IMR-90 (cell line): ENCODE data around the gene ATP4B. TPM values are rescaled to one million over a fixed set of nuclear protein-coding genes. Genes with fewer than 3 reads are reported as not detected.

Experiments
- ATAC-seq: fragments of 200-7000 bp; cut with Tn5 transposase; 2 replicates; pipeline ENCODE4 v1.9.1; 2020; ENCODE audit warnings: low read depth, mild to moderate bottlenecking, moderate library complexity
- BruUV-seq: library from RNA; stranded (reverse); fragments of 400-500 nt; replicated peaks from 2 replicates; lab custom pipeline; 2021; lab: Mats Ljungman, UMichigan
- CTCF ChIA-PET: fragments of 300-600 bp; formaldehyde crosslinking; extraction: SDS; loops from one replicate; lab custom pipeline; 2021; ENCODE audit warnings: antibody characterized with exemption; lab: Yijun Ruan, JAX
- POLR2A ChIA-PET: fragments of 300-600 bp; sonication (Branson Sonifier 250); formaldehyde crosslinking; loops from one replicate; lab custom pipeline; 2022; ENCODE audit warnings: antibody characterized with exemption; ENCODE audit not compliant: unreplicated experiment; lab: Charles Lee
- DNase-seq: peaks from one replicate; pipeline ENCODE4 v3.0.0; 2013
- H2AFZ ChIP-seq: replicated peaks from 2 replicates; pipeline ENCODE3; 2013; ENCODE audit warnings: low read length, mild to moderate bottlenecking; ENCODE audit not compliant: poor library complexity
- H2AK5ac ChIP-seq: 2 replicates; pipeline ENCODE4 v1.6.1; 2013; ENCODE audit warnings: low read depth, low read length, inconsistent platforms
- H2AK9ac ChIP-seq: replicated peaks from 2 replicates; pipeline ENCODE3; 2013; ENCODE audit warnings: mild to moderate bottlenecking, low read depth, low read length, moderate library complexity; ENCODE audit not compliant: poor library complexity
- H2BK120ac ChIP-seq: 2 replicates; pipeline ENCODE4 v1.6.1; 2013; ENCODE audit warnings: low read depth, low read length, inconsistent platforms
- H2BK15ac ChIP-seq: 3 replicates; pipeline ENCODE4 v1.6.1; 2013; ENCODE audit warnings: low read depth, low read length, inconsistent platforms
- H2BK20ac ChIP-seq: 2 replicates; pipeline ENCODE4 v1.6.1; 2013; ENCODE audit warnings: low read depth, mild to moderate bottlenecking, inconsistent platforms, low read length, moderate library complexity
- H2BK5ac ChIP-seq: 2 replicates; pipeline ENCODE4 v1.6.1; 2013; ENCODE audit warnings: mild to moderate bottlenecking, low read depth, low read length, inconsistent platforms; ENCODE audit not compliant: poor library complexity, severe bottlenecking
- H3K14ac ChIP-seq: replicated peaks from 2 replicates; pipeline ENCODE4 v1.6.1; 2013; ENCODE audit warnings: low read depth, low read length, inconsistent platforms
- H3K18ac ChIP-seq: 2 replicates; pipeline ENCODE4 v1.6.1; 2013; ENCODE audit warnings: low read depth, low read length, control low read depth
- H3K23ac ChIP-seq: 2 replicates; pipeline ENCODE4 v1.6.1; 2013; ENCODE audit warnings: low read depth, low read length, inconsistent platforms
- H3K27ac ChIP-seq: 2 replicates; pipeline ENCODE4 v1.5.1; 2013; ENCODE audit warnings: mild to moderate bottlenecking, control low read depth, low read length; ENCODE audit not compliant: insufficient read depth
- H3K27me3 ChIP-seq: 2 replicates; pipeline ENCODE4 v1.6.1; 2013; ENCODE audit warnings: low read length; ENCODE audit not compliant: control insufficient read depth, insufficient read depth
- H3K36me3 ChIP-seq: 2 replicates; pipeline ENCODE4 v1.6.1; 2013; ENCODE audit warnings: low read length, mixed read lengths; ENCODE audit not compliant: control insufficient read depth, insufficient read depth
- H3K4ac ChIP-seq: 2 replicates; pipeline ENCODE4 v1.6.1; 2013; ENCODE audit warnings: low read depth, low read length, inconsistent platforms
- H3K4me1 ChIP-seq: 2 replicates; pipeline ENCODE4 v1.6.1; 2013; ENCODE audit warnings: low read length, mixed read lengths; ENCODE audit not compliant: control insufficient read depth, insufficient read depth
- H3K4me2 ChIP-seq: 2 replicates; pipeline ENCODE4 v1.6.1; 2013; ENCODE audit warnings: low read depth, mild to moderate bottlenecking, control low read depth, low read length, moderate library complexity
- H3K4me3 ChIP-seq: 2 replicates; pipeline ENCODE4 v1.5.1; 2013; ENCODE audit warnings: low read depth, mild to moderate bottlenecking, control low read depth, low read length, moderate library complexity; ENCODE audit not compliant: insufficient read depth
- H3K56ac ChIP-seq: 2 replicates; pipeline ENCODE4 v1.6.1; 2013; ENCODE audit warnings: low read length, inconsistent platforms; ENCODE audit not compliant: insufficient read depth; ENCODE audit errors: extremely low read depth
- H3K79me1 ChIP-seq, 2 experiments: 2 replicates each; pipeline ENCODE4 v1.6.1; 2013; ENCODE audit warnings: low read length in 2 of 2, inconsistent platforms in 1 of 2, low read depth in 1 of 2
- H3K9ac ChIP-seq: 2 replicates; pipeline ENCODE4 v1.6.1; 2013; ENCODE audit warnings: low read depth, low read length, control low read depth
- H3K9me1 ChIP-seq: 2 replicates; pipeline ENCODE4 v1.6.1; 2013; ENCODE audit warnings: low read length, inconsistent platforms; ENCODE audit not compliant: insufficient read depth
- H3K9me3 ChIP-seq: 2 replicates; pipeline ENCODE4 v1.6.1; 2013; ENCODE audit warnings: low read length; ENCODE audit not compliant: control insufficient read depth, insufficient read depth
- H4K20me1 ChIP-seq: 2 replicates; pipeline ENCODE4 v1.6.1; 2013; ENCODE audit warnings: low read length, inconsistent platforms; ENCODE audit not compliant: insufficient read depth
- H4K5ac ChIP-seq: 2 replicates; pipeline ENCODE4 v1.6.1; 2013; ENCODE audit warnings: mild to moderate bottlenecking, low read depth, low read length, control low read depth
- H4K8ac ChIP-seq, 2 experiments: 2 replicates each; pipeline ENCODE4 v1.6.1; 2013; ENCODE audit warnings: low read depth in 2 of 2, low read length in 2 of 2, control low read depth in 1 of 2, inconsistent platforms in 1 of 2
- H4K91ac ChIP-seq: 2 replicates; pipeline ENCODE4 v1.6.1; 2013; ENCODE audit warnings: low read depth, low read length, inconsistent platforms; ENCODE audit not compliant: insufficient read depth
- BHLHE40 ChIP-seq: fragments of 150-350 bp; IDR thresholded peaks from 2 replicates; pipeline ENCODE4 v1.6.1; 2016; ENCODE audit warnings: mild to moderate bottlenecking, low read depth, low read length
- CHD1 ChIP-seq: IDR thresholded peaks from 2 replicates; pipeline ENCODE4 v1.6.1; 2012; ENCODE audit warnings: low read depth, low read length, improper control_type of control experiment
- FOS ChIP-seq: fragments of 150-350 bp; IDR thresholded peaks from 2 replicates; pipeline ENCODE4 v1.6.1; 2016; ENCODE audit warnings: low read depth, low read length
- MAZ ChIP-seq: IDR thresholded peaks from 2 replicates; pipeline ENCODE4 v1.6.1; 2012; ENCODE audit warnings: low read depth, mild to moderate bottlenecking, low read length, improper control_type of control experiment, moderate library complexity, borderline replicate concordance
- NFE2L2 ChIP-seq: fragments of 150-350 bp; IDR thresholded peaks from 2 replicates; pipeline ENCODE4 v1.6.1; 2016; ENCODE audit warnings: low read depth, mild to moderate bottlenecking, low read length
- POLR2A ChIP-seq: IDR thresholded peaks from 2 replicates; pipeline ENCODE4 v1.6.1; 2012; ENCODE audit warnings: mild to moderate bottlenecking, low read depth, low read length
- RCOR1 ChIP-seq: IDR thresholded peaks from 2 replicates; pipeline ENCODE4 v1.6.1; 2012; ENCODE audit warnings: mild to moderate bottlenecking, low read length, improper control_type of control experiment; ENCODE audit not compliant: insufficient replicate concordance
- RFX5 ChIP-seq: IDR thresholded peaks from 2 replicates; pipeline ENCODE4 v1.8.0; 2012; ENCODE audit warnings: low read depth, mild to moderate bottlenecking, low read length, moderate library complexity
- SMC3 ChIP-seq: fragments of 150-350 bp; IDR thresholded peaks from 2 replicates; pipeline ENCODE4 v1.6.1; 2016; ENCODE audit warnings: low read depth, mild to moderate bottlenecking, antibody characterized with exemption, low read length, moderate library complexity
- USF2 ChIP-seq: fragments of 150-350 bp; IDR thresholded peaks from 2 replicates; pipeline ENCODE4 v1.6.1; 2017; ENCODE audit warnings: mild to moderate bottlenecking, antibody characterized with exemption, low read length, low read depth
- WGBS, 2 experiments: methylation state at CpG; one replicate each; pipeline versions ENCODE4 v1.1.5 to v1.1.7; 2013; ENCODE audit warnings: missing lambda C conversion rate in 2 of 2; ENCODE audit not compliant: insufficient read length in 1 of 2; ENCODE audit errors: extremely low coverage in 2 of 2; 5-methylcytosine and 5-hydroxymethylcytosine counted together
- dilution Hi-C: fragments of 300-500 bp; cut with HindIII; formaldehyde crosslinking; loops from one replicate; pipeline ENCODE4 v1.14.3; 2018; ENCODE audit warnings: low sequenced_read_pairs; ENCODE audit not compliant: unreplicated experiment
- in situ Hi-C: fragments of 300-500 bp; cut with MboI; formaldehyde crosslinking; loops from 3 replicates; pipeline ENCODE4 v1.14.3; 2019; ENCODE audit warnings: low sequenced_read_pairs, inconsistent platforms, mixed read lengths
- intact Hi-C: fragments of 100-400 bp; cut with micrococcal nuclease; formaldehyde crosslinking; loops from 2 replicates; pipeline ENCODE4 v1.10.0; 2022
- polyA plus RNA-seq, 3 experiments: library from polyadenylated mRNA; depleted of rRNA; stranded (reverse); fragments of >200 nt; gene quantifications; 2 replicates each; pipeline ENCODE4 v1.2.3, GENCODE V29; 2012; ENCODE audit warnings: low replicate concordance in 1 of 3
- total RNA-seq: library from RNA; depleted of rRNA; stranded (reverse); fragments of >200 nt; gene quantifications from 2 replicates; pipeline ENCODE4 v1.2.3, GENCODE V29; 2012
- TF ChIP-seq, protein P1 (sequence below): fragments of 150-350 bp; IDR thresholded peaks from 2 replicates; pipeline ENCODE4 v1.6.1; 2016; ENCODE audit warnings: low read depth, mild to moderate bottlenecking, low read length, moderate library complexity, borderline replicate concordance

The ATP4B gene
- total and polyA plus RNA-seq, 2 of the 4 experiments (the other 2 are of a cell fraction) = not detected

GRCh38 chr13:113669755-113670341 is 11.8 kb upstream of the ATP4B start:
- no peak overlapping the region for H3K18ac ChIP-seq
- H3K9ac ChIP-seq = no peak overlapping the region
- H3K4me3 ChIP-seq = no peak overlapping the region
- no peak overlapping the region for H3K23ac ChIP-seq
- H3K27me3 ChIP-seq = peaks cover 14% of the 10 kb centered on the region; the same call in 1 of the 2 replicates
- H4K20me1 ChIP-seq = peaks cover 9% of the 10 kb centered on the region; the same call in 1 of the 2 replicates
- intact Hi-C loops (no loop called here), dilution Hi-C loops (no loop called here), in situ Hi-C loops (no loop called here)
- H3K14ac ChIP-seq = no peak overlapping the region
- no peak overlapping the region for H2BK5ac ChIP-seq
- H3K36me3 ChIP-seq = no peaks in the 10 kb centered on the region
- ATAC-seq (no peak), DNase-seq (no peak)
- WGBS, 2 experiments = 76% methylated on average over 9 of the region's 21 CpGs; no CpG with 5 or more reads in 1 of the 2 experiments
- H2AFZ ChIP-seq = no peak overlapping the region
- no peak overlapping the region for H3K4me2 ChIP-seq
- H4K5ac ChIP-seq = no peak overlapping the region
- ChIA-PET POLR2A (no interaction called here), CTCF (no interaction called here)
- no peak overlapping the region for H2AK9ac ChIP-seq
- TF ChIP-seq RCOR1 (no peak), NFE2L2 (no peak), RFX5 (no peak), SMC3 (no peak), CHD1 (no peak), USF2 (no peak), FOS (no peak), MAZ (no peak), BHLHE40 (no peak), POLR2A (no peak)
- TF ChIP-seq, protein P1, sequence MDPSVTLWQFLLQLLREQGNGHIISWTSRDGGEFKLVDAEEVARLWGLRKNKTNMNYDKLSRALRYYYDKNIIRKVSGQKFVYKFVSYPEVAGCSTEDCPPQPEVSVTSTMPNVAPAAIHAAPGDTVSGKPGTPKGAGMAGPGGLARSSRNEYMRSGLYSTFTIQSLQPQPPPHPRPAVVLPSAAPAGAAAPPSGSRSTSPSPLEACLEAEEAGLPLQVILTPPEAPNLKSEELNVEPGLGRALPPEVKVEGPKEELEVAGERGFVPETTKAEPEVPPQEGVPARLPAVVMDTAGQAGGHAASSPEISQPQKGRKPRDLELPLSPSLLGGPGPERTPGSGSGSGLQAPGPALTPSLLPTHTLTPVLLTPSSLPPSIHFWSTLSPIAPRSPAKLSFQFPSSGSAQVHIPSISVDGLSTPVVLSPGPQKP = no peak
- no TSS peak for BruUV-seq
- H3K9me3 ChIP-seq = no peaks in the 10 kb centered on the region
- H3K56ac ChIP-seq = no peak overlapping the region
- H4K8ac ChIP-seq = no peak overlapping the region
- H3K79me1 ChIP-seq = no peaks in the 10 kb centered on the region
- H3K4ac ChIP-seq = no peak overlapping the region
- no peak overlapping the region for H2BK120ac ChIP-seq
- H3K27ac ChIP-seq = no peak overlapping the region
- H2BK15ac ChIP-seq = no peak overlapping the region
- H3K9me1 ChIP-seq = peaks cover 3% of the 10 kb centered on the region; the same call in 1 of the 2 replicates
- no peaks in the 10 kb centered on the region for H3K4me1 ChIP-seq
- no peak overlapping the region for H2AK5ac ChIP-seq
- no peak overlapping the region for H4K91ac ChIP-seq
- no peak overlapping the region for H2BK20ac ChIP-seq
